Lower leg skin (tissue), 3 donors: Measurements from ENCODE around the gene PEG3.

Experiments
- POLR2A ChIP-seq, 2 donors: fragments of 450-650 bp; IDR thresholded peaks; one replicate each; pipeline ENCODE4 v1.6.1; 2016 to 2017; ENCODE audit warnings: antibody characterized with exemption in 2 of 2, mild to moderate bottlenecking in 1 of 2, moderate library complexity in 1 of 2
- TF ChIP-seq, protein P1 (sequence below), 3 donors: fragments of 450-650 bp; IDR thresholded peaks; one replicate each; pipeline ENCODE4 v1.5.1; 2016; ENCODE audit warnings: antibody characterized with exemption in 3 of 3, mild to moderate bottlenecking in 3 of 3, moderate library complexity in 2 of 3

DNA sequence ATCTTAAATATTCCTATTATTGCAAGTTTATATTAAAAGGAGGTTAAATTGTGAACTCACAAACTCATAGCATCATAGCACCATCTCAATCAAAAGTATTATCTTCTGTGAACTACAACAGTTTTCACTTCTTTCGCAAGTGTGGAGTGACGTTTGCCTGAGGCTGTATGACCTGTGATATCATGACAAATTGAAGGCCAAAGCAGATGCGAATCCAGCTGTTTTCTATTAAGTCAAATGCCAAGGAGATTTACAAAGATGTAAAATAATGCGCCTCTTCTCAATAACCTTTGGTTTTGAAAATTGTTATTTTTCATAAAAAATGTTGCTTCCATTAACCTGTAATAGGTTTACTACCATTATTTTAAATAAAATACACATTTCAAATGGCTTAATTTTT is 7.6 kb upstream of the PEG3 start:
- TF ChIP-seq, protein P1, sequence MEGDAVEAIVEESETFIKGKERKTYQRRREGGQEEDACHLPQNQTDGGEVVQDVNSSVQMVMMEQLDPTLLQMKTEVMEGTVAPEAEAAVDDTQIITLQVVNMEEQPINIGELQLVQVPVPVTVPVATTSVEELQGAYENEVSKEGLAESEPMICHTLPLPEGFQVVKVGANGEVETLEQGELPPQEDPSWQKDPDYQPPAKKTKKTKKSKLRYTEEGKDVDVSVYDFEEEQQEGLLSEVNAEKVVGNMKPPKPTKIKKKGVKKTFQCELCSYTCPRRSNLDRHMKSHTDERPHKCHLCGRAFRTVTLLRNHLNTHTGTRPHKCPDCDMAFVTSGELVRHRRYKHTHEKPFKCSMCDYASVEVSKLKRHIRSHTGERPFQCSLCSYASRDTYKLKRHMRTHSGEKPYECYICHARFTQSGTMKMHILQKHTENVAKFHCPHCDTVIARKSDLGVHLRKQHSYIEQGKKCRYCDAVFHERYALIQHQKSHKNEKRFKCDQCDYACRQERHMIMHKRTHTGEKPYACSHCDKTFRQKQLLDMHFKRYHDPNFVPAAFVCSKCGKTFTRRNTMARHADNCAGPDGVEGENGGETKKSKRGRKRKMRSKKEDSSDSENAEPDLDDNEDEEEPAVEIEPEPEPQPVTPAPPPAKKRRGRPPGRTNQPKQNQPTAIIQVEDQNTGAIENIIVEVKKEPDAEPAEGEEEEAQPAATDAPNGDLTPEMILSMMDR (IDR thresholded peaks at IDR 0.05): no peak
- no peak for TF ChIP-seq POLR2A (IDR thresholded peaks at IDR 0.05)
